ENCODE results near the gene NLGN4Y.

DNA sequence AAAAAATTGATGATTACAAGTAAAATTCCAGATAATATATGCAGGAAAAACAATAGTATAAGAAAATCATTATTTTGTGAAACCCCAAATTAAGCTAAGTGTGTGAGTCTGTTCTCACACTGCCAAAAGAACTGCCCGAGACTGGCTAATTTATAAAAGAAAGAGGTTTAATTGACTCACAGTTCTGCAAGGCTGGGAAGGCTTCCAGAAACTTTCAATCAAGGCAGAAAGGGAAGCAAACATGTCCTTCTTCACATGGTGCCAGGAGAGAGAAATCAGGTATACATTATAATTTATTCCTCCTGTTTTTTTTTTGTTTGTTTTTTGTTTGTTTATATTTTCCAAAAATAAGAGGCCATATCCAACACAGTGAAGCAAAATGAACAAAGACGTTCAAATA, 276.8 kb downstream of the NLGN4Y start:
- no peak for TF ChIP-seq POLR2AphosphoS5 (IDR thresholded peaks at IDR 0.05; ENCODE audit: borderline replicate concordance, low read depth, low read length)
- no peak for TF ChIP-seq EZH2 (IDR thresholded peaks at IDR 0.05)

Measured in SK-N-MC (cell line).